Activated CD4-positive, alpha-beta T cell treated with anti-CD3 and anti-CD28 coated beads, Interleukin-2, amount 50 U/mL, for 16 hours (primary cell): ENCODE measurements around the gene SPRY4.
"Not testable (repeated sequence)": the region's sequence is repeated elsewhere in the genome, so short reads cannot be mapped to it uniquely, and the experiment has no call there.

Experiments used
- DNase-seq: peaks from one replicate; pipeline ENCODE4 v3.0.0-alpha.2; 2020

SPRY4 gene

GRCh38 chr5:142314109-142314508, 10.7 kb downstream of the SPRY4 start:
- no peak for DNase-seq

GRCh38 chr5:142313682-142314081, 11.1 kb downstream of the SPRY4 start:
- DNase-seq, result no peak

GRCh38 chr5:142313275-142313674, 11.5 kb downstream of the SPRY4 start:
- no peak for DNase-seq

- DNase-seq, result no peak
Measured at GRCh38 chr5:142312399-142312798, 12.4 kb downstream of the SPRY4 start.

- DNase-seq, result no peak
Measured at GRCh38 chr5:142311725-142312124, 13.1 kb downstream of the SPRY4 start.

- no peak for DNase-seq
Measured at GRCh38 chr5:142310803-142311202, 14.0 kb downstream of the SPRY4 start.

- DNase-seq, result no peak
Measured at GRCh38 chr5:142309747-142310318, 15.0 kb downstream of the SPRY4 start.

GRCh38 chr5:142308358-142308757, 16.5 kb downstream of the SPRY4 start:
- no peak for DNase-seq

- DNase-seq, result no peak
Measured at GRCh38 chr5:142307146-142307890, 17.5 kb downstream of the SPRY4 start.

GRCh38 chr5:142306077-142306502, 18.7 kb downstream of the SPRY4 start:
- DNase-seq, result no peak

- no peak for DNase-seq
Measured at GRCh38 chr5:142305211-142305610, 19.6 kb downstream of the SPRY4 start.

GRCh38 chr5:142304013-142304701, 20.7 kb downstream of the SPRY4 start:
- DNase-seq, result no peak

- DNase-seq, result no peak
Measured at GRCh38 chr5:142303565-142303964, 21.3 kb downstream of the SPRY4 start.

GRCh38 chr5:142301540-142301939, 23.3 kb downstream of the SPRY4 start:
- DNase-seq, result no peak

GRCh38 chr5:142300677-142301076, 24.1 kb downstream of the SPRY4 start:
- DNase-seq, result no peak

- DNase-seq, result no peak
Measured at GRCh38 chr5:142298789-142299188, 26.0 kb downstream of the SPRY4 start.

GRCh38 chr5:142297786-142298185, 27.0 kb downstream of the SPRY4 start:
- not testable (repeated sequence) for DNase-seq

- no peak for DNase-seq
Measured at GRCh38 chr5:142296914-142297417, 27.9 kb downstream of the SPRY4 start.

GRCh38 chr5:142295960-142296860, 28.6 kb downstream of the SPRY4 start:
- no peak for DNase-seq

- no peak for DNase-seq
Measured at GRCh38 chr5:142295084-142295758, 29.6 kb downstream of the SPRY4 start.

GRCh38 chr5:142293486-142293885, 31.3 kb downstream of the SPRY4 start:
- DNase-seq, result no peak

GRCh38 chr5:142292808-142293207, 32.0 kb downstream of the SPRY4 start:
- DNase-seq, result no peak
